ENCODE measurements around the gene GRB7.
"Not testable (repeated sequence)": the region's sequence is repeated elsewhere in the genome, so short reads cannot be mapped to it uniquely, and the experiment has no call there.

The GRB7 gene

GRCh38 chr17:39709998-39710964, 27.5 kb upstream of the GRB7 start:
- no peak for DNase-seq (ENCODE audit: low spot score)

GRCh38 chr17:39711071-39711470, 26.7 kb upstream of the GRB7 start:
- DNase-seq (ENCODE audit: low spot score) = not testable (repeated sequence)

GRCh38 chr17:39711851-39712250, 25.9 kb upstream of the GRB7 start:
- DNase-seq (ENCODE audit: low spot score) = no peak

GRCh38 chr17:39714234-39714633, 23.5 kb upstream of the GRB7 start:
- no peak for DNase-seq (ENCODE audit: low spot score)

- DNase-seq (ENCODE audit: low spot score) = no peak
These were observed 22.2 kb upstream of the GRB7 start for GRCh38 chr17:39715375-39716072.

GRCh38 chr17:39716073-39716818, 21.5 kb upstream of the GRB7 start:
- peak; percentile 51 for DNase-seq (ENCODE audit: low spot score)

- peak; percentile 59 for DNase-seq (ENCODE audit: low spot score)
These were observed 20.7 kb upstream of the GRB7 start for GRCh38 chr17:39716879-39717536.

- DNase-seq (ENCODE audit: low spot score) = no peak
These were observed 20.1 kb upstream of the GRB7 start for GRCh38 chr17:39717660-39718059.

GRCh38 chr17:39719563-39720355, 18.0 kb upstream of the GRB7 start:
- DNase-seq (ENCODE audit: low spot score) = no peak

GRCh38 chr17:39722104-39722503, 15.6 kb upstream of the GRB7 start:
- DNase-seq (ENCODE audit: low spot score) = no peak

GRCh38 chr17:39722965-39723848, 14.5 kb upstream of the GRB7 start:
- DNase-seq (ENCODE audit: low spot score) = no peak

- no peak for DNase-seq (ENCODE audit: low spot score)
These were observed 13.0 kb upstream of the GRB7 start for GRCh38 chr17:39724731-39725130.

GRCh38 chr17:39725923-39726322, 11.8 kb upstream of the GRB7 start:
- DNase-seq (ENCODE audit: low spot score) = not testable (repeated sequence)

GRCh38 chr17:39726617-39727016, 11.1 kb upstream of the GRB7 start:
- DNase-seq (ENCODE audit: low spot score) = no peak

- no peak for DNase-seq (ENCODE audit: low spot score)
These were observed 10.2 kb upstream of the GRB7 start for GRCh38 chr17:39727556-39727955.

- no peak for DNase-seq (ENCODE audit: low spot score)
These were observed 8.4 kb upstream of the GRB7 start for GRCh38 chr17:39729280-39729851.

- DNase-seq (ENCODE audit: low spot score) = peak; percentile 95
These were observed 7.4 kb upstream of the GRB7 start, which contains the start of gene MIEN1 for GRCh38 chr17:39730095-39730921. TSS of gene MIEN1 (minus strand) at chr17:39730532. CDS start at chr17:39730495, 37 bp downstream.

- DNase-seq (ENCODE audit: low spot score) = no peak
These were observed 5.2 kb upstream of the GRB7 start for GRCh38 chr17:39732586-39732985.

- no peak for DNase-seq (ENCODE audit: low spot score)
These were observed 1.9 kb upstream of the GRB7 start for GRCh38 chr17:39735882-39736281.
